Osteoblast (primary cell): ENCODE data around the gene ZNF358. TPM values are rescaled to one million over a fixed set of nuclear protein-coding genes. Genes with fewer than 3 reads are reported as not detected.

Experiments
- DNase-seq: peaks from one replicate; pipeline ENCODE4 v3.0.0; 2011; ENCODE audit warnings: low spot score, mixed read lengths; ENCODE audit not compliant: insufficient read length; ENCODE audit errors: missing footprints
- H2AFZ ChIP-seq: 2 replicates; pipeline ENCODE4 v1.6.0; 2011; ENCODE audit warnings: mild to moderate bottlenecking, low read length
- H3K27ac ChIP-seq: 2 replicates; pipeline ENCODE4 v1.5.1; 2011; ENCODE audit warnings: mild to moderate bottlenecking, low read depth, low read length, moderate library complexity
- H3K27me3 ChIP-seq: 2 replicates; pipeline ENCODE4 v1.6.0; 2012; ENCODE audit warnings: mild to moderate bottlenecking, control low read depth, inconsistent platforms, low read length, moderate library complexity; ENCODE audit not compliant: insufficient read depth
- H3K36me3 ChIP-seq: 2 replicates; pipeline ENCODE4 v1.5.1; 2011; ENCODE audit warnings: mild to moderate bottlenecking, low read length, control low read depth, moderate library complexity; ENCODE audit not compliant: insufficient read depth
- H3K4me1 ChIP-seq: 2 replicates; pipeline ENCODE4 v1.5.1; 2011; ENCODE audit warnings: mild to moderate bottlenecking, low read length, control low read depth, moderate library complexity; ENCODE audit not compliant: insufficient read depth
- H3K4me2 ChIP-seq: 2 replicates; pipeline ENCODE4 v1.6.0; 2011; ENCODE audit warnings: mild to moderate bottlenecking, low read length; ENCODE audit not compliant: insufficient read depth
- H3K4me3 ChIP-seq: fragments of 200-600 bp; sonication (generic); 3 replicates; pipeline ENCODE4 v1.5.1; 2012; ENCODE audit warnings: mild to moderate bottlenecking, low read length, inconsistent platforms; ENCODE audit not compliant: insufficient read depth
- H3K79me2 ChIP-seq: 2 replicates; pipeline ENCODE4 v1.6.0; 2012; ENCODE audit warnings: mild to moderate bottlenecking, low read length, control low read depth, inconsistent platforms; ENCODE audit not compliant: insufficient read depth
- H3K9me3 ChIP-seq: 2 replicates; pipeline ENCODE4 v1.5.1; 2011; ENCODE audit warnings: low read depth, low read length, control low read depth
- H4K20me1 ChIP-seq: 2 replicates; pipeline ENCODE4 v1.6.0; 2012; ENCODE audit warnings: mild to moderate bottlenecking, low read length, control low read depth; ENCODE audit not compliant: insufficient read depth
- CTCF ChIP-seq: IDR thresholded peaks from 2 replicates; pipeline ENCODE4 v1.5.1; 2011; ENCODE audit warnings: mild to moderate bottlenecking, low read depth, low read length, moderate library complexity; ENCODE audit errors: extremely low read depth
- total RNA-seq: library from RNA; depleted of rRNA; stranded (reverse); fragments of >200 nt; gene quantifications from 2 replicates; pipeline ENCODE4 v1.2.3, GENCODE V29; 2012

ZNF358 gene
- total RNA-seq, 1 donor: 26.1 TPM

GRCh38 chr19:7483720-7484201, 32.1 kb upstream of the ZNF358 start:
- Histone ChIP-seq H3K4me2 (no peak overlapping the region), H3K27ac (no peak overlapping the region), H3K36me3 (no peaks in the 10 kb centered on the region), H3K4me1 (peaks cover 16% of the 10 kb centered on the region), H4K20me1 (no peaks in the 10 kb centered on the region), H3K79me2 (no peaks in the 10 kb centered on the region), H3K9me3 (no peaks in the 10 kb centered on the region), H3K27me3 (no peaks in the 10 kb centered on the region), H3K4me3 (no peak overlapping the region), H2AFZ (no peak overlapping the region)
- DNase-seq: peak; percentile 55
- no peak for TF ChIP-seq CTCF

- H3K36me3 ChIP-seq: no peaks in the 10 kb centered on the region
- no peak overlapping the region for H2AFZ ChIP-seq
- no peaks in the 10 kb centered on the region for H3K9me3 ChIP-seq
- no peak overlapping the region for H3K4me3 ChIP-seq
- H4K20me1 ChIP-seq: no peaks in the 10 kb centered on the region
- TF ChIP-seq CTCF: no peak
- H3K4me2 ChIP-seq: no peak overlapping the region
- H3K79me2 ChIP-seq: no peaks in the 10 kb centered on the region
- H3K27me3 ChIP-seq: no peaks in the 10 kb centered on the region
- H3K27ac ChIP-seq: no peak overlapping the region
- DNase-seq: peak; percentile 81
- peaks cover 10% of the 10 kb centered on the region for H3K4me1 ChIP-seq
Observed at GRCh38 chr19:7486923-7487322, 29.0 kb upstream of the ZNF358 start.

- Histone ChIP-seq H3K9me3 (no peaks in the 10 kb centered on the region), H2AFZ (peak within 1 kb of the TSS; percentile 99)
- DNase-seq: peak; percentile 100
Observed at GRCh38 chr19:7488736-7489353, 27.1 kb upstream of the ZNF358 start, which contains the start of gene PEX11G. TSS of gene PEX11G (minus strand) at chr19:7489035. CDS start at chr19:7489010, 25 bp downstream.

More at GRCh38 chr19:7488736-7489353, 27.1 kb upstream of the ZNF358 start, which contains the start of gene PEX11G:
- H3K27me3 ChIP-seq: no peaks in the 10 kb centered on the region
- H3K4me3 ChIP-seq: peak within 1 kb of the TSS; percentile 84
- no peaks in the 10 kb centered on the region for H3K36me3 ChIP-seq
- no peaks in the 10 kb centered on the region for H4K20me1 ChIP-seq
- H3K79me2 ChIP-seq: no peaks in the 10 kb centered on the region
- H3K4me1 ChIP-seq: peaks cover 10% of the 10 kb centered on the region
- no peak for TF ChIP-seq CTCF
- H3K27ac ChIP-seq: peak within 1 kb of the TSS; percentile 92
- peak within 1 kb of the TSS; percentile 95 for H3K4me2 ChIP-seq
